ENCODE data around the gene DOCK3.

DNA sequence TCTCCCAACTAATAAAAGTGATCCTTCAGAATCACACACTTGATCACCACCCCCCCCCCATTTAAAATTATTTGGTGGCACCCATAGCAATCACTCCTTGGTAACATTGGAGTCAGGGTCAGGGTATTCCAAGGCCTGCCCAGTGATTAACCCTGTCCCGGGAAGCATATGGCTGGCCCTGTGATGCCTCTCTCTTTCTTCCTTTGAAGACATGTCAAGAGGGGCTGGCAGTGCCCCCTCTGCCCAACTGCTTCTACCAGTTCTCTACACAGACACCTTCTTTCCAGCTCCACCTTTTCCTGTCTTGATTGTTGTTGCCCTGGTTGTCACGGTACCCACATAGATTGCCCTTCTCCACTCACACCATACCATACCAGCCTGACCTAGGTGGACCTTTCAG lies 679.4 kb downstream of the DOCK3 start:
- TF ChIP-seq EP300 (IDR thresholded peaks at IDR 0.05) = no peak
- TF ChIP-seq POLR2AphosphoS5 (IDR thresholded peaks at IDR 0.05) = no peak
